Measurements from ENCODE around the gene DDX50. TPM values are rescaled to one million over a fixed set of nuclear protein-coding genes. Genes with fewer than 3 reads are reported as not detected.
"Not testable (repeated sequence)": the region's sequence is repeated elsewhere in the genome, so short reads cannot be mapped to it uniquely, and the experiment has no call there.

Gene DDX50
- total and polyA plus RNA-seq, 11 donors = 7.4 to 26.9 (median 20.1) TPM

DNA sequence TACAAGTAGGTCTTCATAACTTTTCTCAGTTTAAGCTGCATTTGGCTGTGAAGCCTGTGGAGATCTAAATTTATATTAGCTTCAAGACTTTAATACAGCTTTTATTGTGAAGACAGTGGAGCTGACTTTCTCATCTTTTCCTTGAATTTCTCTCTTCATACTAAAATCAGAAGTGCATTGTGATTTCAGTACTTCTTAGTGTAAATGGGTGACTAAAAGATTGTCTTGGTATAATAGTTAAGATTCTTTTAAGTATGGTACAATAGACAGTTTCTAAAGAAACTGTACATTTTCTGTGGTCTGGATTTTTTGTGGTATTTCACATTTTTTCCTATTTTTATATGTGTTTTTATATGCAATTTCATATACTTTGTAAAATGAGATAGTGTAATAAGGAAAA, 33.9 kb downstream of the DDX50 start:
- no peak overlapping the region for H3K4me3 ChIP-seq
- no peak overlapping the region for H3K27ac ChIP-seq
- intact Hi-C loops (cut with DNase I) = no loop called here
- TF ChIP-seq CTCF (IDR thresholded peaks at IDR 0.05) = no peak
- TF ChIP-seq POLR2A (IDR thresholded peaks at IDR 0.05) = no peak
- H3K4me1 ChIP-seq = peaks cover 0 to 6% (median 0%) of the 10 kb centered on the region in 12 donors
- no peak for DNase-seq
- ATAC-seq = no peak
- H3K27me3 ChIP-seq = no peaks in the 10 kb centered on the region
- peaks cover 0 to 97% (median 86%) of the 10 kb centered on the region in 9 donors for H3K36me3 ChIP-seq
- H3K9me3 ChIP-seq = no peaks in the 10 kb centered on the region

GRCh38 chr10:68938117-68938516, 37.0 kb downstream of the DDX50 start:
- Histone ChIP-seq H3K27ac (no peak overlapping the region), H3K36me3 (peaks cover 0 to 100% (median 92%) of the 10 kb centered on the region in 9 donors), H3K4me3 (no peak overlapping the region), H3K27me3 (no peaks in the 10 kb centered on the region), H3K4me1 (no peaks in the 10 kb centered on the region), H3K9me3 (no peaks in the 10 kb centered on the region)
- intact Hi-C loops (cut with DNase I) = no loop called here
- 59 to 76% (median 66%) methylated on average over 2 of the region's 2 CpGs for WGBS, 4 donors
- DNase-seq = no peak
- no peak for ATAC-seq
- TF ChIP-seq CTCF (IDR thresholded peaks at IDR 0.05) (no peak), POLR2A (IDR thresholded peaks at IDR 0.05) (no peak)

DNA sequence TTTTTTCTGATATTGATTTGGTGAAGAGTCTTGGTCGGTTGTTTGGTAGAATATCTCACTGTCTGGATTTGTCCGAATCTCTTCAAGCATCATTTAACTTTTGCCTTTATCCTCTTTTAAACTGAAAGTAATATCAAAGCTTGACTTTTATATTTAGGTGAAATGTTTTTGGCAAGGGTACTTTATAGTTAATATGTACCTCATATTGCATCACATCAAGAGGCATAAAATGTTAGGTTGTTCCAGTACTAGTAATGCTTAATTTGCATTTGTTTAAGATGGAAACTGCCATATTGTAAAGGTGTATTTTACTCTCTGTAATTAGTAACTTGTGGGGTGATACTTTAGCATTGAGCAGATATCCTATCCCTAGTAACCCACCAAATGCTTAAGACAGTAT, 37.8 kb downstream of the DDX50 start:
- H3K9me3 ChIP-seq = no peaks in the 10 kb centered on the region

DNA sequence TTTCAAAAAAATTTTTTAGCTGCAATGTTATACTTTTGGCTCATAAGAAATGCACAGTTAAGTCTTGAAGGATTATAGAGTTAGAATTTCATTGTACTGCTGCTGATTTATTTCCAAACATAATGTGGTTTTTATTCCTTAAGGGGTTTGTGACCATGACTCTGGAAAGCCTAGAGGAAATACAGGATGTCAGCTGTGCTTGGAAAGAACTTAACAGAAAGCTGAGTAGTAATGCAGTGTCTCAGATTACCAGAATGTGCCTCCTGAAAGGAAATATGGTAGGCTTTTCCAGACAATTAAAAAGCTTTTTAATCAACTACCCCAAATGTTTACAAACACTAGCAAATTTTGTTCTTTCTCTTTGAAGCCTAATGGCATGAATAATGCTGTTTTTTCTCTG, 39.8 kb downstream of the DDX50 start:
- DNase-seq; ATAC-seq; H3K27me3 ChIP-seq; H3K4me3 ChIP-seq; H3K4me1 ChIP-seq; intact Hi-C loops (cut with DNase I); H3K27ac ChIP-seq; H3K9me3 ChIP-seq: not testable (repeated sequence)
- H3K36me3 ChIP-seq = peaks cover 0 to 100% (median 95%) of the 10 kb centered on the region in 9 donors

More for the DNA sequence above, 37.8 kb downstream of the DDX50 start:
- intact Hi-C loops (cut with DNase I) = no loop called here
- Histone ChIP-seq H3K27me3 (no peaks in the 10 kb centered on the region), H3K4me3 (no peak overlapping the region), H3K36me3 (peaks cover 0 to 100% (median 92%) of the 10 kb centered on the region in 9 donors), H3K27ac (no peak overlapping the region), H3K4me1 (no peaks in the 10 kb centered on the region)
- ATAC-seq = no peak
- DNase-seq = no peak
- TF ChIP-seq CTCF (IDR thresholded peaks at IDR 0.05) (no peak), POLR2A (IDR thresholded peaks at IDR 0.05) (no peak)
- 93 to 97% (median 96%) methylated on average over 2 of the region's 2 CpGs for WGBS, 4 donors

- no peak overlapping the region for H3K4me3 ChIP-seq
- H3K27ac ChIP-seq = no peak overlapping the region
- no peaks in the 10 kb centered on the region for H3K27me3 ChIP-seq
- no peaks in the 10 kb centered on the region for H3K9me3 ChIP-seq
- 92 to 98% (median 95%) methylated on average over 3 of the region's 3 CpGs for WGBS, 4 donors
- peaks cover 0 to 8% (median 6%) of the 10 kb centered on the region in 12 donors for H3K4me1 ChIP-seq
- TF ChIP-seq CTCF (IDR thresholded peaks at IDR 0.05) = no peak
- no peak for TF ChIP-seq POLR2A (IDR thresholded peaks at IDR 0.05)
- DNase-seq (no peak), ATAC-seq (no peak)
- intact Hi-C loops (cut with DNase I) = no loop called here
- peaks cover 0 to 71% (median 62%) of the 10 kb centered on the region in 9 donors for H3K36me3 ChIP-seq
Observed at GRCh38 chr10:68950598-68950997, 49.5 kb downstream of the DDX50 start.

All from heart left ventricle (tissue), 16 donors.